Inflammatory macrophage treated with lipopolysaccharide for 1 hour (primary cell): ENCODE results near the gene GRM4.
"Not testable (repeated sequence)": the region's sequence is repeated elsewhere in the genome, so short reads cannot be mapped to it uniquely, and the experiment has no call there.

Source experiments
- DNase-seq, 2 donors: peaks; one replicate each; pipeline ENCODE4 v3.0.0-alpha.2; 2020 to 2022

The GRM4 gene

GRCh38 chr6:34146021-34146782 lies at the start of gene GRM4:
TSS of gene GRM4 (minus strand) at chr6:34146087. CDS start at chr6:34133496, 12,591 bp downstream.
- DNase-seq: no peak

GRCh38 chr6:34194772-34195171 lies 48.9 kb upstream of the GRM4 start:
- DNase-seq: no peak

- DNase-seq: no peak
Measured at GRCh38 chr6:34190504-34191122, 44.7 kb upstream of the GRM4 start.

- DNase-seq: peak; percentile 73
Measured at GRCh38 chr6:34189806-34190503, 44.1 kb upstream of the GRM4 start.

- not testable (repeated sequence) for DNase-seq
Measured at GRCh38 chr6:34184726-34185125, 38.8 kb upstream of the GRM4 start.

- DNase-seq: peak; percentile 90 to 93
Measured at GRCh38 chr6:34182751-34183531, 37.1 kb upstream of the GRM4 start.

- DNase-seq: no peak
Measured at GRCh38 chr6:34181908-34182307, 36.0 kb upstream of the GRM4 start.

GRCh38 chr6:34179106-34179720 lies 33.3 kb upstream of the GRM4 start:
- DNase-seq: no peak

- no peak for DNase-seq
Measured at GRCh38 chr6:34178357-34179105, 32.6 kb upstream of the GRM4 start.

- no peak for DNase-seq
Measured at GRCh38 chr6:34177181-34177591, 31.3 kb upstream of the GRM4 start.

GRCh38 chr6:34176261-34177031 lies 30.6 kb upstream of the GRM4 start:
- no peak for DNase-seq

GRCh38 chr6:34174846-34175399 lies 29.0 kb upstream of the GRM4 start:
- DNase-seq: no peak

GRCh38 chr6:34172961-34173775 lies 27.3 kb upstream of the GRM4 start:
- no peak for DNase-seq

GRCh38 chr6:34170346-34170745 lies 24.5 kb upstream of the GRM4 start:
- no peak for DNase-seq

- no peak for DNase-seq
Measured at GRCh38 chr6:34169897-34170296, 24.0 kb upstream of the GRM4 start.

GRCh38 chr6:34161857-34162515 lies 16.1 kb upstream of the GRM4 start:
- DNase-seq: no peak

- no peak for DNase-seq
Measured at GRCh38 chr6:34159844-34160243, 14.0 kb upstream of the GRM4 start.

- no peak for DNase-seq
Measured at GRCh38 chr6:34158876-34159275, 13.0 kb upstream of the GRM4 start.

- peak; percentile 36 to 38 for DNase-seq
Measured at GRCh38 chr6:34157851-34158250, 12.0 kb upstream of the GRM4 start.
